ENCODE results near the gene GLIS1.

- TF ChIP-seq CTCF (IDR thresholded peaks at IDR 0.05; ENCODE audit: borderline replicate concordance, extremely low read depth, low read length, poor library complexity, severe bottlenecking) (no peak), EZH2 (IDR thresholded peaks at IDR 0.05; ENCODE audit: borderline replicate concordance, low read depth, low read length, severe bottlenecking) (no peak)
Observed at GRCh38 chr1:53625766-53626520, 113.0 kb downstream of the GLIS1 start.

All from DND-41 (cell line).